Measurements from ENCODE around the gene PIPOX. TPM values are rescaled to one million over a fixed set of nuclear protein-coding genes. Genes with fewer than 3 reads are reported as not detected.

PIPOX gene
- polyA plus RNA-seq, 1 donor: 0.74 TPM

DNA sequence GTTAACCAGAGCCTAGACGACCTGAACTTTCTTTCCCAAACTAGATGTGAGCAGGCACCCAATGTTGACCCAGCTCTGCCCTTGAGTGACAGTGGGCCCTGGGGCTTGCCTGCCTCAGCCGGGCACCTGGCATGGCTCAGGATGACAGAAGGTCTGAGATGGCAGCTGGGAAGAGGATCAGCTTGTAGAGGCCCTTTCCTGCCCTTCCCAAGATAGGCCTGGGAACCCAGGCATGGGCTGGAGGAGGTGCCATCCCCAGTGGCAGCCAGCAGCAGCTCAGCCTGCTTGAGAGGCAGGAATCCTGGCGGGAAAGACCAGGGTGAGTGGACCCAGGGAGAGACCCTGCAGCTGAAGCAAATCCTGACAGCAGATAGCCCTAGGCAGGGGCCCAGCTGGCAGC, 59.1 kb downstream of the PIPOX start:
- DNase-seq: no peak

DNA sequence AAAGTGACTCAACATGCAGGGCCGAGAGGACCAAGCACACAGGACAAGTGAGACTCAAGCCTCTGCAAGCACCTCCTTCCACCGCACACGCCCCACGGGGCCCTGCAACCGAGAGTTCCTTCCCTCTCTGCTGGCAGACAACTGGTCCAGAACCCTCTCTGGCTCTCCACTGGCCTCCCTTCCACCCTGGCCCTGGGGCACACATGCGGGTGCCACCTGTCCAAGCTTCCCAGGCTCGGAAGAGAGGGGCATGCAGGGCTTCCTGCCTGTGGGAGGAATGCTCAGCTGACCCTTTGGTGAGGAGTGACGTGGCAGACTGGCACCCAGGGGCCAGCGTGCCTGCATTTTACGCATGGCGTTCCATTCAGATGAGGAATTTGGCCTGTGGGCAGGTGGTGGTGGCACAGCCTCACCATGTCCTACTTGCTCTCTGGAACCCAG, 59.8 kb downstream of the PIPOX start:
- no peak for DNase-seq

DNA sequence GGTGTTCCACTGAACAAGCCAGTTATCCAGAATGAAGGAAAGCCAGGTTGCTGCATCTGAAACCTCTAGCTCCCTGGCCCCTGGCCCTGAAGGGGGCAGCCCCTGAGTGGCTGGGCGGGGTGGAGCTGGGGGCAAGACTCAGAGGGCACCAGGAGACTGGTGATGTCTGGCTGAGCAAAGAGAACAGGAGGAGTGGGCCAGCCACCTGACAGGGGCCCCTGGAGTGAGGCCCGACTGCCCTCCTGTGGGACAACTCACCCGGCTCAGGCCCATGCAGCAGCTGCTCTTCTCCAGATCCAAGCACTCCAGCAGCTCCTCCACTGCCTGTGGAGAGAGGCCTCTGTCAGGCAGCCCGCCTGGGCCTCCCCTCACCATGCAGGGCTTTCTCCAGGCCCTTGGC, 60.4 kb downstream of the PIPOX start:
- DNase-seq: no peak

Other genes with a start within 250 kb of the PIPOX start
- gene FAM222B, start 200.4 kb upstream of the PIPOX start, polyA plus RNA-seq (ENCODE audit: insufficient read length): 15.4 TPM
- gene ERAL1, start 188.1 kb upstream of the PIPOX start, polyA plus RNA-seq (ENCODE audit: insufficient read length): 44.0 TPM
- gene FLOT2, start 145.4 kb upstream of the PIPOX start, polyA plus RNA-seq (ENCODE audit: insufficient read length): 77.5 TPM
- 3.9 TPM for gene DHRS13, start 140.1 kb upstream of the PIPOX start, polyA plus RNA-seq (ENCODE audit: insufficient read length)
- gene PHF12, start 91.6 kb upstream of the PIPOX start, polyA plus RNA-seq (ENCODE audit: insufficient read length): 33.5 TPM
- 0.12 TPM for gene SEZ6, start 37.1 kb upstream of the PIPOX start, polyA plus RNA-seq (ENCODE audit: insufficient read length)
- gene MYO18A, start 137.3 kb downstream of the PIPOX start, polyA plus RNA-seq (ENCODE audit: insufficient read length): 385 TPM
- gene CRYBA1, start 203.7 kb downstream of the PIPOX start, polyA plus RNA-seq (ENCODE audit: insufficient read length): not detected